Measurements from ENCODE around the gene IFI27L1.

DNA sequence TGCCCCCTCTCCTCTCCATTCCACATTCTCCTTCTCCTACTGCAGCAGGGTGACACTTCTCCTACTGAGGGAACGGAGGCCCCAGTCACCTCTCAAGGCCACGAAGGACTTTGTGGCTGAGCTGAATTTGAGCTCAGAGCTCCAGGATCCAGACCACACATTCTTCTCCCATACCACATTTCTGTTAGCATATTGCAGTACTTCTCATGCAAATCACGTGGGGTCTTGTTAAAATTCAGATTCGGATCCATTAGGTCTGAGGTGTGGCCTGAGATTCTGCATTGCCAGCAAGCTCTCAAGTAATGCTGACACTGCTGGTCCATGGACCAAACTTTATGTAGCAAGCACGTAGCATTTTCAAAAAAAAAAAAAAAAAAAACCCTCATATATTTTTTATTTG, 57.9 kb downstream of the IFI27L1 start:
- TF ChIP-seq EP300 (IDR thresholded peaks at IDR 0.05) (no peak), CTCF (IDR thresholded peaks at IDR 0.05) (no peak), POLR2AphosphoS5 (IDR thresholded peaks at IDR 0.05) (no peak), POLR2A (IDR thresholded peaks at IDR 0.05) (no peak)
